Right lobe of liver (tissue), 6 donors: ENCODE results near the gene CLTB. TPM values are rescaled to one million over a fixed set of nuclear protein-coding genes. Genes with fewer than 3 reads are reported as not detected.
"Not testable (repeated sequence)": the region's sequence is repeated elsewhere in the genome, so short reads cannot be mapped to it uniquely, and the experiment has no call there.

ENCODE experiments used
- ATAC-seq, 4 donors: fragments of 200-7000 bp; cut with Tn5 transposase; one replicate each; pipeline ENCODE4 v1.9.1; 2020; ENCODE audit warnings: mild to moderate bottlenecking in 4 of 4, moderate library complexity in 4 of 4
- DNase-seq, 3 donors: peaks; one replicate each; pipeline ENCODE4 v3.0.0-alpha.2; 2020
- H3K27ac ChIP-seq, 3 donors: fragments of 200-600 bp; one replicate each; pipeline ENCODE4 v1.8.0; 2022
- H3K27me3 ChIP-seq, 2 donors: fragments of 200-600 bp; one replicate each; pipeline ENCODE4 v1.8.0; 2022
- H3K36me3 ChIP-seq, 4 donors: fragments of 200-600 bp; sonication (generic) in 1 of 4; one replicate each; pipeline versions ENCODE4 v1.5.1 to v1.8.0; 2017 to 2022; ENCODE audit warnings: control low read depth in 1 of 4
- H3K4me1 ChIP-seq, 4 donors: fragments of 200-600 bp; sonication (generic) in 1 of 4; one replicate each; pipeline versions ENCODE4 v1.5.1 to v1.8.0; 2017 to 2022; ENCODE audit warnings: control low read depth in 1 of 4
- H3K4me3 ChIP-seq, 3 donors: fragments of 200-600 bp; one replicate each; pipeline ENCODE4 v1.8.0; 2022
- H3K9me3 ChIP-seq, 4 donors: fragments of 200-600 bp; sonication (generic) in 1 of 4; one replicate each; pipeline versions ENCODE4 v1.5.1 to v1.8.0; 2017 to 2022; ENCODE audit warnings: control low read depth in 1 of 4
- POLR2A ChIP-seq: fragments of 450-650 bp; IDR thresholded peaks from one replicate; pipeline ENCODE4 v1.6.1; 2017; ENCODE audit warnings: antibody characterized with exemption, mild to moderate bottlenecking
- WGBS: methylation state at CpG from one replicate; pipeline ENCODE4 v1.1.6; 2018; ENCODE audit warnings: low coverage, low lambda C conversion rate; ENCODE audit not compliant: insufficient coverage; ENCODE audit errors: missing lambda C conversion rate; 5-methylcytosine and 5-hydroxymethylcytosine counted together
- intact Hi-C, 2 donors: fragments of 100-400 bp; cut with DNase I; formaldehyde crosslinking; loops; one replicate each; pipeline versions ENCODE4 v1.11.2 to v1.14.1; 2022
- total RNA-seq, 6 experiments: library from RNA; depleted of rRNA in 2 of 6; stranded (reverse); fragments of >200 nt in 2 of 6; fragmentation: NEBNext Ultra II Directional in 3 of 6; extraction: Animal tissue kit (Norgen Biotek cat#: 25700) in 3 of 6; gene quantifications; one replicate each; pipeline versions ENCODE4 v1.1.0 to v1.2.4, GENCODE V29; 2016 to 2023
- TF ChIP-seq, protein P1 (sequence below), 4 donors: fragments of 200-600 bp in 3 of 4; fragments of 450-650 bp in 1 of 4; IDR thresholded peaks; one replicate each; pipeline versions ENCODE4 v1.5.1 to v1.8.0; 2016 to 2022; ENCODE audit warnings: antibody characterized with exemption in 4 of 4, mild to moderate bottlenecking in 2 of 4
- donor health status: DM: no; HTN: yes; CAD: no.
- donor health status: DM: no; HTN: no; CAD: no.
- donor health status: DM: no; HTN: no; CAD: no.
- donor health status: DM: no; HTN: yes; CAD: no.
- donor health status: DM: no; HTN: yes; CAD: no.

CLTB gene
- total RNA-seq, 6 experiments from 2014 or later = 28.6 to 73.0 (median 31.3) TPM

- peak in 1 of 3 donors; percentile 28 for DNase-seq
- no peaks in the 10 kb centered on the region for H3K9me3 ChIP-seq
- H3K27me3 ChIP-seq = no peaks in the 10 kb centered on the region
- peaks cover 0 to 14% (median 9%) of the 10 kb centered on the region in 4 donors for H3K4me1 ChIP-seq
- TF ChIP-seq POLR2A = no peak
- TF ChIP-seq, protein P1, sequence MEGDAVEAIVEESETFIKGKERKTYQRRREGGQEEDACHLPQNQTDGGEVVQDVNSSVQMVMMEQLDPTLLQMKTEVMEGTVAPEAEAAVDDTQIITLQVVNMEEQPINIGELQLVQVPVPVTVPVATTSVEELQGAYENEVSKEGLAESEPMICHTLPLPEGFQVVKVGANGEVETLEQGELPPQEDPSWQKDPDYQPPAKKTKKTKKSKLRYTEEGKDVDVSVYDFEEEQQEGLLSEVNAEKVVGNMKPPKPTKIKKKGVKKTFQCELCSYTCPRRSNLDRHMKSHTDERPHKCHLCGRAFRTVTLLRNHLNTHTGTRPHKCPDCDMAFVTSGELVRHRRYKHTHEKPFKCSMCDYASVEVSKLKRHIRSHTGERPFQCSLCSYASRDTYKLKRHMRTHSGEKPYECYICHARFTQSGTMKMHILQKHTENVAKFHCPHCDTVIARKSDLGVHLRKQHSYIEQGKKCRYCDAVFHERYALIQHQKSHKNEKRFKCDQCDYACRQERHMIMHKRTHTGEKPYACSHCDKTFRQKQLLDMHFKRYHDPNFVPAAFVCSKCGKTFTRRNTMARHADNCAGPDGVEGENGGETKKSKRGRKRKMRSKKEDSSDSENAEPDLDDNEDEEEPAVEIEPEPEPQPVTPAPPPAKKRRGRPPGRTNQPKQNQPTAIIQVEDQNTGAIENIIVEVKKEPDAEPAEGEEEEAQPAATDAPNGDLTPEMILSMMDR (IDR thresholded peaks at IDR 0.05) = no peak
- peak overlapping the region; percentile 91 to 96 (median 91) for H3K27ac ChIP-seq
- H3K36me3 ChIP-seq = no peaks in the 10 kb centered on the region
- ATAC-seq = peak in 3 of 4 donors; percentile 1 to 5 (median 4)
- intact Hi-C loops = loop anchor here in 1 of 2 donors (10.0 kb wide), 1 partner anchor 88 kb away; the partner anchor contains the start of gene RNF44
- peak overlapping the region; percentile 62 to 81 (median 72) for H3K4me3 ChIP-seq
- 28% methylated on average over 20 of the region's 27 CpGs for WGBS
Observed at GRCh38 chr5:176446884-176447590, 30.7 kb upstream of the CLTB start.

DNA sequence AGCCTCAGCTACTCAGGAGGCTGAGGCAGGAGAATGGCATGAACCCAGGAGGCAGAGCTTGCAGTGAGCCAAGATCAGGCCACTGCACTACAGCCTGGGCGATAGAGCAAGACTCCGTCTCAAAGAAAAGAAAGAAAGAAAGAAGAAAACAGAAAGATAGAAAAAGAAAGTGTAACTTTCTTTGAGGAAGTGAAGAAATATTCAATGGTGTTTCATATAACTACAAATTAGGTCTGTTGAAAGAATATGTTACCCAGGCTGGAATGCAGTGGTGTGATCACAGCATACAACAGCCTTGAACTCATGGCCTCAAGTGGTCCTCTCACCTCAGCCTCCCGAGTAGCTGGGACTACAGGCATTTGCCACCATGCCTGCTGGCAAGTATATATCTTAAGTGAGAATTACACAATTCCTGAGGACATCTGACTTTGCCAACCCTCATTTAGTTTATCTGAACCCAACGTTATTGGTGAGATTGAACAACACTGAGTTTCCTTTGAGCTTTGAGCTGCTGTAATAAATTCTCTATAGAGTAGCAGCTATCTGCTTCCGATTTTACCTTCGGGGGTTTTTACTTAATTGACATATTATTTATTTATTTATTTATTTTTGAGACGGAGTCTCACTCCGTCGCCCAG, 29.8 kb upstream of the CLTB start:
- 81% methylated on average over 4 of the region's 9 CpGs for WGBS
- intact Hi-C loops = loop anchor here in 1 of 2 donors (10.0 kb wide), 1 partner anchor 89 kb away; the partner anchor contains the start of gene RNF44
- H3K36me3 ChIP-seq = no peaks in the 10 kb centered on the region
- H3K4me3 ChIP-seq = no peak overlapping the region
- TF ChIP-seq POLR2A = no peak
- TF ChIP-seq, protein P1 (IDR thresholded peaks at IDR 0.05) = no peak
- no peaks in the 10 kb centered on the region for H3K9me3 ChIP-seq
- DNase-seq (no peak), ATAC-seq (no peak)
- H3K27me3 ChIP-seq = no peaks in the 10 kb centered on the region
- H3K4me1 ChIP-seq = peaks cover 0 to 14% (median 9%) of the 10 kb centered on the region in 4 donors
- no peak overlapping the region for H3K27ac ChIP-seq

- DNase-seq (no peak), ATAC-seq (no peak)
- 85% methylated on average over 5 of the region's 5 CpGs for WGBS
- Histone ChIP-seq H3K4me1 (peaks cover 0 to 13% (median 6%) of the 10 kb centered on the region in 4 donors), H3K4me3 (no peak overlapping the region), H3K9me3 (no peaks in the 10 kb centered on the region), H3K27me3 (no peaks in the 10 kb centered on the region), H3K36me3 (no peaks in the 10 kb centered on the region), H3K27ac (no peak overlapping the region)
- intact Hi-C loops = loop anchor here in 1 of 2 donors (10.0 kb wide), 1 partner anchor 90 kb away; the partner anchor contains the start of gene RNF44
- no peak for TF ChIP-seq POLR2A
- TF ChIP-seq, protein P1 (IDR thresholded peaks at IDR 0.05) = no peak
Observed at GRCh38 chr5:176444742-176445141, 28.4 kb upstream of the CLTB start.

DNA sequence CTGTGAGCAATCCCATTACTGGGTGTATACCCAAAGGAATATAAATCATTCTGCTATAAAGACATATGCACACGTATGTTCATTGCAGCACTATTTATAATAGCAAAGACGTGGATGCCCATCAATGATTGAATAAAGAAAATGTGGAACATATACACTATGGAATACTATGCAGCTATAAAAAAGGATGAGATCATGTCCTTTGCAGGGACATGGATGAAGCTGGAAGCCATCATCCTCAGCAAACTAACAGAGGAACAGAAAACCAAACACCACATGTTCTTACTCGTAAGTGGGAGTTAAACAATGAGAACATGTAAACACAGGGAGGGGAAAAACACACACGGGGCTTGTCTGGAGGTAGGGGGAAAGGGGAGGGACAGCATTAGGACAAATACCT, 26.6 kb upstream of the CLTB start:
- 69% methylated on average over 4 of the region's 4 CpGs for WGBS

GRCh38 chr5:176441921-176442323, 25.6 kb upstream of the CLTB start:
- peaks cover 0 to 5% (median 0%) of the 10 kb centered on the region in 4 donors for H3K4me1 ChIP-seq
- H3K27ac ChIP-seq = no peak overlapping the region
- no peaks in the 10 kb centered on the region for H3K9me3 ChIP-seq
- ATAC-seq = peak in 1 of 4 donors; percentile 16
- intact Hi-C loops = loop anchor here in 1 of 2 donors (10.0 kb wide), 1 partner anchor 93 kb away; the partner anchor contains the start of gene RNF44
- no peaks in the 10 kb centered on the region for H3K36me3 ChIP-seq
- no peak for TF ChIP-seq POLR2A
- TF ChIP-seq, protein P1 (IDR thresholded peaks at IDR 0.05) = no peak
- no peaks in the 10 kb centered on the region for H3K27me3 ChIP-seq
- WGBS = 38% methylated on average over 5 of the region's 5 CpGs
- no peak overlapping the region for H3K4me3 ChIP-seq
- no peak for DNase-seq

More for the DNA sequence above, 26.6 kb upstream of the CLTB start:
- H3K4me1 ChIP-seq, H3K4me3 ChIP-seq, H3K36me3 ChIP-seq, DNase-seq, H3K9me3 ChIP-seq, H3K27me3 ChIP-seq, ATAC-seq, H3K27ac ChIP-seq: not testable (repeated sequence)
- intact Hi-C loops = loop anchor here in 1 of 2 donors (10.0 kb wide), 1 partner anchor 92 kb away; the partner anchor contains the start of gene RNF44
